GM23338 (cell line): ENCODE data around the gene PIK3C2G. TPM values are rescaled to one million over a fixed set of nuclear protein-coding genes. Genes with fewer than 3 reads are reported as not detected.

Experiments used
- ATAC-seq: fragments of 200-7000 bp; cut with Tn5 transposase; 3 replicates; pipeline ENCODE4 v1.9.1; 2020
- DNase-seq: peaks from one replicate; pipeline ENCODE4 v3.0.0-alpha.2; 2015; ENCODE audit warnings: low spot score
- H2AFZ ChIP-seq: fragments of 200-600 bp; sonication (generic); 2 replicates; pipeline ENCODE4 v1.8.0; 2016; ENCODE audit warnings: antibody characterized with exemption, mild to moderate bottlenecking, moderate library complexity
- H3F3A ChIP-seq: fragments of 200-600 bp; sonication (generic); replicated peaks from 2 replicates; pipeline ENCODE4 v1.8.0; 2017; ENCODE audit warnings: antibody characterized with exemption, mixed run types, low read depth
- H3K27ac ChIP-seq: fragments of 200-600 bp; sonication (generic); 2 replicates; pipeline ENCODE4 v1.6.1; 2016; ENCODE audit warnings: low read depth
- H3K27me3 ChIP-seq: fragments of 200-600 bp; sonication (generic); 2 replicates; pipeline ENCODE4 v1.8.0; 2016; ENCODE audit warnings: mild to moderate bottlenecking, mixed run types, moderate library complexity; ENCODE audit not compliant: insufficient read depth
- H3K36me3 ChIP-seq: fragments of 200-600 bp; sonication (generic); 2 replicates; pipeline ENCODE4 v1.8.0; 2016; ENCODE audit warnings: mild to moderate bottlenecking; ENCODE audit not compliant: insufficient read depth
- H3K4me1 ChIP-seq: fragments of 200-600 bp; sonication (generic); 2 replicates; pipeline ENCODE4 v1.8.0; 2016; ENCODE audit warnings: mild to moderate bottlenecking, moderate library complexity; ENCODE audit not compliant: insufficient read depth
- H3K4me2 ChIP-seq: fragments of 200-600 bp; sonication (generic); 2 replicates; pipeline ENCODE4 v1.7.1; 2017; ENCODE audit warnings: mixed run types
- H3K4me3 ChIP-seq: fragments of 200-600 bp; sonication (generic); 2 replicates; pipeline ENCODE4 v1.6.1; 2016; ENCODE audit warnings: mixed run types
- H3K79me2 ChIP-seq: fragments of 200-600 bp; sonication (generic); replicated peaks from 2 replicates; pipeline ENCODE4 v1.8.0; 2017; ENCODE audit warnings: mild to moderate bottlenecking; ENCODE audit not compliant: insufficient read depth
- H3K9me2 ChIP-seq: fragments of 200-600 bp; sonication (generic); 2 replicates; pipeline ENCODE4 v1.8.0; 2017; ENCODE audit not compliant: insufficient read depth
- H4K20me1 ChIP-seq: fragments of 200-600 bp; sonication (generic); replicated peaks from 2 replicates; pipeline ENCODE4 v1.8.0; 2017; ENCODE audit warnings: mild to moderate bottlenecking; ENCODE audit not compliant: insufficient read depth
- H3K27ac Mint-ChIP-seq: 2 replicates; pipeline ENCODE4 v1.8.0; 2020; ENCODE audit warnings: inconsistent platforms, mild to moderate bottlenecking, moderate library complexity, mixed read lengths
- H3K27me3 Mint-ChIP-seq: 3 replicates; pipeline ENCODE4 v1.8.0; 2022; ENCODE audit warnings: low read depth, mild to moderate bottlenecking, moderate library complexity, mixed read lengths, inconsistent platforms; ENCODE audit not compliant: insufficient read depth, poor library complexity
- H3K36me3 Mint-ChIP-seq: 3 replicates; pipeline ENCODE4 v1.8.0; 2021; ENCODE audit warnings: low read depth, mild to moderate bottlenecking, inconsistent platforms, moderate library complexity, mixed read lengths
- H3K4me1 Mint-ChIP-seq: 3 replicates; pipeline ENCODE4 v1.8.0; 2020; ENCODE audit warnings: mild to moderate bottlenecking, inconsistent platforms, mixed read lengths
- H3K4me3 Mint-ChIP-seq: 3 replicates; pipeline ENCODE4 v1.8.0; 2021; ENCODE audit warnings: moderate library complexity, mild to moderate bottlenecking, inconsistent platforms, mixed read lengths
- H3K9me3 Mint-ChIP-seq: 3 replicates; pipeline ENCODE4 v1.8.0; 2020; ENCODE audit warnings: moderate library complexity, mild to moderate bottlenecking, inconsistent platforms, mixed read lengths
- CREB1 ChIP-seq: fragments of 250-450 bp; sonication (Bioruptor Pico); IDR thresholded peaks from 2 replicates; pipeline ENCODE4 v1.5.0; 2020; ENCODE audit warnings: low read depth, mild to moderate bottlenecking, moderate library complexity
- ETS1 ChIP-seq: IDR thresholded peaks from 2 replicates; pipeline ENCODE4 v1.6.1; 2016; ENCODE audit warnings: antibody characterized with exemption
- EZH2 ChIP-seq: fragments of 200-600 bp; sonication (generic); IDR thresholded peaks from one replicate; pipeline ENCODE4 v1.8.0; 2017; ENCODE audit warnings: antibody characterized with exemption, mild to moderate bottlenecking, low read depth; ENCODE audit not compliant: unreplicated experiment
- EZH2phosphoT487 ChIP-seq: fragments of 200-600 bp; sonication (generic); IDR thresholded peaks from one replicate; pipeline ENCODE4 v1.8.1; 2018; ENCODE audit warnings: antibody characterized with exemption; ENCODE audit not compliant: unreplicated experiment
- JUNB ChIP-seq: IDR thresholded peaks from one replicate; pipeline ENCODE4 v1.6.1; 2016; ENCODE audit warnings: antibody characterized with exemption; ENCODE audit not compliant: unreplicated experiment
- NANOG ChIP-seq: IDR thresholded peaks from 2 replicates; pipeline ENCODE4 v1.6.1; 2016; ENCODE audit warnings: antibody characterized with exemption, borderline replicate concordance
- POLR2AphosphoS5 ChIP-seq: IDR thresholded peaks from 2 replicates; pipeline ENCODE4 v1.6.1; 2016; ENCODE audit warnings: antibody characterized with exemption, low read depth
- STAT1 ChIP-seq: IDR thresholded peaks from one replicate; pipeline ENCODE4 v1.6.1; 2016; ENCODE audit warnings: antibody characterized with exemption; ENCODE audit not compliant: unreplicated experiment
- ZNF114 ChIP-seq: fragments of 250-450 bp; sonication (Bioruptor Pico); IDR thresholded peaks from 2 replicates; pipeline ENCODE4 v1.5.0; 2020; ENCODE audit warnings: mild to moderate bottlenecking, moderate library complexity
- ZNF331 ChIP-seq: fragments of 250-450 bp; sonication (Bioruptor Pico); IDR thresholded peaks from 2 replicates; pipeline ENCODE4 v1.5.0; 2020; ENCODE audit warnings: low read depth, mild to moderate bottlenecking, moderate library complexity
- ZNF462 ChIP-seq: fragments of 250-450 bp; sonication (Bioruptor Pico); IDR thresholded peaks from 2 replicates; pipeline ENCODE4 v1.5.0; 2020; ENCODE audit warnings: mild to moderate bottlenecking, moderate library complexity
- polyA plus RNA-seq: library from polyadenylated mRNA; unstranded; fragments of >200 nt; fragmentation: Nextera tagmentation; extraction: Ambion mirVana; gene quantifications from 2 replicates; pipeline ENCODE4 v1.2.1, GENCODE V29; 2016
- total RNA-seq: library from RNA; depleted of rRNA; stranded (reverse); fragments of >200 nt; shearing (Covaris generic); gene quantifications from 2 replicates; pipeline ENCODE4 v1.2.3, GENCODE V29; 2014
- TF ChIP-seq, protein P1 (sequence below), 2 experiments: fragments of 200-600 bp in 1 of 2; sonication (generic) in 1 of 2; conservative IDR thresholded peaks; 2 replicates each; pipeline versions ENCODE4 v1.5.1 to v1.6.1; 2016 to 2017; ENCODE audit warnings: antibody characterized with exemption in 2 of 2, low read depth in 2 of 2, mild to moderate bottlenecking in 2 of 2, moderate library complexity in 1 of 2
- TF ChIP-seq, protein P2 (sequence below): IDR thresholded peaks from one replicate; pipeline ENCODE4 v1.6.1; 2018; ENCODE audit warnings: antibody characterized with exemption; ENCODE audit not compliant: unreplicated experiment

PIK3C2G gene
- total and polyA plus RNA-seq, 2 experiments from 2014 or later, result not detected

- peaks cover 11% of the 10 kb centered on the region; the same call in 1 of the 2 replicates for H3K9me2 ChIP-seq
- Mint-ChIP-seq H3K9me3 (peaks cover 6% of the 10 kb centered on the region; the same call in 2 of the 3 replicates), H3K36me3 (no peaks in the 10 kb centered on the region; the same call in 2 of the 3 replicates), H3K27ac (no peak overlapping the region), H3K4me1 (no peaks in the 10 kb centered on the region), H3K27me3 (no peaks in the 10 kb centered on the region), H3K4me3 (no peak overlapping the region)
- no peaks in the 10 kb centered on the region for H3K79me2 ChIP-seq
- H3K36me3 ChIP-seq, result peaks cover 3% of the 10 kb centered on the region; the same call in 1 of the 2 replicates
- no peaks in the 10 kb centered on the region for H3F3A ChIP-seq
- H2AFZ ChIP-seq, result no peak overlapping the region
- no peak for ATAC-seq
- H3K4me2 ChIP-seq, result no peak overlapping the region
- no peak for TF ChIP-seq EZH2
- TF ChIP-seq, protein P1, sequence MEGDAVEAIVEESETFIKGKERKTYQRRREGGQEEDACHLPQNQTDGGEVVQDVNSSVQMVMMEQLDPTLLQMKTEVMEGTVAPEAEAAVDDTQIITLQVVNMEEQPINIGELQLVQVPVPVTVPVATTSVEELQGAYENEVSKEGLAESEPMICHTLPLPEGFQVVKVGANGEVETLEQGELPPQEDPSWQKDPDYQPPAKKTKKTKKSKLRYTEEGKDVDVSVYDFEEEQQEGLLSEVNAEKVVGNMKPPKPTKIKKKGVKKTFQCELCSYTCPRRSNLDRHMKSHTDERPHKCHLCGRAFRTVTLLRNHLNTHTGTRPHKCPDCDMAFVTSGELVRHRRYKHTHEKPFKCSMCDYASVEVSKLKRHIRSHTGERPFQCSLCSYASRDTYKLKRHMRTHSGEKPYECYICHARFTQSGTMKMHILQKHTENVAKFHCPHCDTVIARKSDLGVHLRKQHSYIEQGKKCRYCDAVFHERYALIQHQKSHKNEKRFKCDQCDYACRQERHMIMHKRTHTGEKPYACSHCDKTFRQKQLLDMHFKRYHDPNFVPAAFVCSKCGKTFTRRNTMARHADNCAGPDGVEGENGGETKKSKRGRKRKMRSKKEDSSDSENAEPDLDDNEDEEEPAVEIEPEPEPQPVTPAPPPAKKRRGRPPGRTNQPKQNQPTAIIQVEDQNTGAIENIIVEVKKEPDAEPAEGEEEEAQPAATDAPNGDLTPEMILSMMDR (conservative IDR thresholded peaks at IDR 0.05; ENCODE audit: low read depth in 2 of 2), result no peak
- TF ChIP-seq JUNB, result no peak
- TF ChIP-seq, protein P2, sequence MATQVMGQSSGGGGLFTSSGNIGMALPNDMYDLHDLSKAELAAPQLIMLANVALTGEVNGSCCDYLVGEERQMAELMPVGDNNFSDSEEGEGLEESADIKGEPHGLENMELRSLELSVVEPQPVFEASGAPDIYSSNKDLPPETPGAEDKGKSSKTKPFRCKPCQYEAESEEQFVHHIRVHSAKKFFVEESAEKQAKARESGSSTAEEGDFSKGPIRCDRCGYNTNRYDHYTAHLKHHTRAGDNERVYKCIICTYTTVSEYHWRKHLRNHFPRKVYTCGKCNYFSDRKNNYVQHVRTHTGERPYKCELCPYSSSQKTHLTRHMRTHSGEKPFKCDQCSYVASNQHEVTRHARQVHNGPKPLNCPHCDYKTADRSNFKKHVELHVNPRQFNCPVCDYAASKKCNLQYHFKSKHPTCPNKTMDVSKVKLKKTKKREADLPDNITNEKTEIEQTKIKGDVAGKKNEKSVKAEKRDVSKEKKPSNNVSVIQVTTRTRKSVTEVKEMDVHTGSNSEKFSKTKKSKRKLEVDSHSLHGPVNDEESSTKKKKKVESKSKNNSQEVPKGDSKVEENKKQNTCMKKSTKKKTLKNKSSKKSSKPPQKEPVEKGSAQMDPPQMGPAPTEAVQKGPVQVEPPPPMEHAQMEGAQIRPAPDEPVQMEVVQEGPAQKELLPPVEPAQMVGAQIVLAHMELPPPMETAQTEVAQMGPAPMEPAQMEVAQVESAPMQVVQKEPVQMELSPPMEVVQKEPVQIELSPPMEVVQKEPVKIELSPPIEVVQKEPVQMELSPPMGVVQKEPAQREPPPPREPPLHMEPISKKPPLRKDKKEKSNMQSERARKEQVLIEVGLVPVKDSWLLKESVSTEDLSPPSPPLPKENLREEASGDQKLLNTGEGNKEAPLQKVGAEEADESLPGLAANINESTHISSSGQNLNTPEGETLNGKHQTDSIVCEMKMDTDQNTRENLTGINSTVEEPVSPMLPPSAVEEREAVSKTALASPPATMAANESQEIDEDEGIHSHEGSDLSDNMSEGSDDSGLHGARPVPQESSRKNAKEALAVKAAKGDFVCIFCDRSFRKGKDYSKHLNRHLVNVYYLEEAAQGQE, result no peak
- TF ChIP-seq POLR2AphosphoS5, result no peak
- TF ChIP-seq STAT1, result no peak
- TF ChIP-seq ZNF462 (CRISPR knock-in tag), result no peak
- TF ChIP-seq EZH2phosphoT487, result no peak
- no peak for TF ChIP-seq ZNF114 (CRISPR knock-in tag)
- TF ChIP-seq ETS1, result no peak
- no peak for TF ChIP-seq ZNF331 (CRISPR knock-in tag)
- TF ChIP-seq CREB1, result no peak
- no peak for TF ChIP-seq NANOG
- H4K20me1 ChIP-seq, result no peaks in the 10 kb centered on the region
- no peaks in the 10 kb centered on the region for H3K4me1 ChIP-seq
- no peak for DNase-seq
- H3K4me3 ChIP-seq, result no peak overlapping the region
- no peak overlapping the region for H3K27ac ChIP-seq
- no peaks in the 10 kb centered on the region for H3K27me3 ChIP-seq
Measured at GRCh38 chr12:18586581-18586980, 325.3 kb downstream of the PIK3C2G start.
